HepG2 (cell line): ENCODE measurements around the gene DOK1. TPM values are rescaled to one million over a fixed set of nuclear protein-coding genes. Genes with fewer than 3 reads are reported as not detected.

Experiments
- ATAC-seq: fragments of 200-7000 bp; cut with Tn5 transposase; 3 replicates; pipeline ENCODE4 v1.9.1; 2020; ENCODE audit warnings: mild to moderate bottlenecking, moderate library complexity
- BruUV-seq: library from RNA; stranded (reverse); fragments of 400-500 nt; replicated peaks from 2 replicates; lab custom pipeline; 2021; lab: Mats Ljungman, UMichigan
- CTCF ChIA-PET: fragments of 300-600 bp; formaldehyde crosslinking; extraction: SDS; loops from one replicate; lab custom pipeline; 2021; ENCODE audit warnings: low total read pairs, inconsistent platforms, low intra/inter-chr PET ratio; lab: Yijun Ruan, JAX
- POLR2A ChIA-PET: fragments of 350-600 bp; sonication (Branson Sonifier 250); formaldehyde crosslinking; loops from one replicate; lab custom pipeline; 2020; ENCODE audit warnings: antibody characterized with exemption, inconsistent platforms; lab: Yijun Ruan, JAX
- DNase-seq: peaks from one replicate; pipeline ENCODE4 v3.0.0-alpha.2; 2015; ENCODE audit warnings: low spot score
- FAIRE-seq: peaks from 3 replicates; lab custom pipeline; 2011; peaks lifted over from hg19 to GRCh38; lab: Jason Lieb, UNC
- H2AFZ ChIP-seq: one replicate; pipeline ENCODE4 v1.6.1; 2011; ENCODE audit warnings: low read length, inconsistent platforms
- H3K27ac ChIP-seq: fragments of 300-600 bp; 3 replicates; pipeline ENCODE4 v1.8.0; 2011; ENCODE audit warnings: mixed run types, mild to moderate bottlenecking, mixed read lengths, low read length, inconsistent platforms; ENCODE audit not compliant: insufficient read depth; ENCODE audit errors: extremely low read length
- H3K27me3 ChIP-seq, 2 experiments: fragments of 200-600 bp in 1 of 2; 2 replicates in 1 of 2; 3 replicates in 1 of 2; pipeline versions ENCODE4 v1.6.0 to v1.8.0; 2011; ENCODE audit warnings: low read length in 2 of 2, mild to moderate bottlenecking in 2 of 2, moderate library complexity in 2 of 2, inconsistent platforms in 1 of 2; ENCODE audit not compliant: insufficient read depth in 2 of 2, control insufficient read depth in 1 of 2
- H3K36me3 ChIP-seq, 2 experiments: fragments of 200-600 bp in 1 of 2; replicated peaks in 1 of 2; 2 replicates in 1 of 2; 3 replicates in 1 of 2; pipeline versions ENCODE4 v1.5.1 to v1.8.0; 2011; ENCODE audit warnings: low read length in 2 of 2, inconsistent platforms in 1 of 2; ENCODE audit not compliant: insufficient read depth in 2 of 2, control insufficient read depth in 1 of 2
- H3K4me1 ChIP-seq: 2 replicates; pipeline ENCODE4 v1.5.1; 2012; ENCODE audit warnings: low read length, inconsistent platforms; ENCODE audit not compliant: insufficient read depth
- H3K4me2 ChIP-seq: 2 replicates; pipeline ENCODE4 v1.6.0; 2011; ENCODE audit warnings: low read depth, low read length, inconsistent platforms
- H3K4me3 ChIP-seq, 3 experiments: fragments of 200-600 bp in 1 of 3; sonication (generic), shearing (Covaris generic) in 1 of 3; replicated peaks in 1 of 3; 2 replicates each; pipeline ENCODE4 v1.5.1; 2011 to 2016; ENCODE audit warnings: low read length in 3 of 3, inconsistent platforms in 2 of 3, low read depth in 2 of 3, mild to moderate bottlenecking in 2 of 3, control low read depth in 1 of 3, mixed read lengths in 1 of 3; ENCODE audit not compliant: insufficient read depth in 1 of 3
- H3K79me2 ChIP-seq: one replicate; pipeline ENCODE4 v1.6.1; 2011; ENCODE audit warnings: low read length, inconsistent platforms; ENCODE audit not compliant: insufficient read depth
- H3K9ac ChIP-seq: 2 replicates; pipeline ENCODE4 v1.6.0; 2011; ENCODE audit warnings: mild to moderate bottlenecking, low read depth, low read length, inconsistent platforms; ENCODE audit not compliant: insufficient read depth
- H3K9me3 ChIP-seq: 2 replicates; pipeline ENCODE4 v1.5.1; 2012; ENCODE audit warnings: mild to moderate bottlenecking, low read length
- H4K20me1 ChIP-seq: 2 replicates; pipeline ENCODE4 v1.6.0; 2011; ENCODE audit warnings: inconsistent platforms, mild to moderate bottlenecking, low read length, moderate library complexity; ENCODE audit not compliant: insufficient read depth
- NCOA5 ChIP-seq: sonication (generic); formaldehyde crosslinking; IDR thresholded peaks from 2 replicates; pipeline ENCODE4 v1.4.0; 2020; ENCODE audit warnings: missing genetic modification reagents
- NFIC ChIP-seq: IDR thresholded peaks from 2 replicates; pipeline ENCODE4 v1.6.1; 2012; ENCODE audit warnings: mild to moderate bottlenecking, low read length, inconsistent platforms
- POLR2G ChIP-seq: fragments of 200-400 bp; formaldehyde crosslinking; IDR thresholded peaks from 2 replicates; pipeline ENCODE4 v1.6.1; 2018; ENCODE audit warnings: mild to moderate bottlenecking, low read depth, low read length, moderate library complexity
- RBFOX2 ChIP-seq: fragments of 200-400 bp; formaldehyde crosslinking; IDR thresholded peaks from 2 replicates; pipeline ENCODE4 v1.6.1; 2017; ENCODE audit warnings: low read depth, mild to moderate bottlenecking, low read length
- TGIF2 ChIP-seq: IDR thresholded peaks from 2 replicates; pipeline ENCODE4 v1.6.1; 2016; ENCODE audit warnings: control low read depth, missing compliant biosample characterization
- ZBTB3 ChIP-seq: sonication (generic); formaldehyde crosslinking; IDR thresholded peaks from 2 replicates; pipeline ENCODE4 v1.4.0; 2020; ENCODE audit warnings: low read depth, mild to moderate bottlenecking, moderate library complexity, missing genetic modification reagents, borderline replicate concordance
- ZBTB37 ChIP-seq: sonication (generic); formaldehyde crosslinking; IDR thresholded peaks from 2 replicates; pipeline ENCODE4 v1.4.0; 2020; ENCODE audit warnings: mild to moderate bottlenecking, missing genetic modification reagents
- ZBTB46 ChIP-seq: sonication (generic); formaldehyde crosslinking; IDR thresholded peaks from 2 replicates; pipeline ENCODE4 v1.4.0; 2020; ENCODE audit warnings: mild to moderate bottlenecking, missing genetic modification reagents, borderline replicate concordance
- ZHX2 ChIP-seq, 2 experiments: sonication (generic) in 1 of 2; formaldehyde crosslinking in 1 of 2; IDR thresholded peaks; 2 replicates each; pipeline versions ENCODE4 v1.6.1 to v1.9.0; 2014 to 2022; ENCODE audit warnings: antibody characterized with exemption in 1 of 2, borderline replicate concordance in 1 of 2, inconsistent platforms in 1 of 2, low read depth in 1 of 2, missing genetic modification reagents in 1 of 2
- ZNF556 ChIP-seq: sonication (generic); formaldehyde crosslinking; IDR thresholded peaks from 2 replicates; pipeline ENCODE4 v1.4.0; 2020; ENCODE audit warnings: mild to moderate bottlenecking, missing genetic modification reagents, borderline replicate concordance
- WGBS: methylation state at CpG from one replicate; pipeline ENCODE4 v1.1.6; 2017; ENCODE audit warnings: low lambda C conversion rate; 5-methylcytosine and 5-hydroxymethylcytosine counted together
- in situ Hi-C: cut with HindIII; loops from 2 replicates; pipeline ENCODE4 v1.10.0; 2017; ENCODE audit warnings: low pct_unique_long_range_greater_than_20kb; ENCODE audit not compliant: extremely low pct_ligation_motif_present
- intact Hi-C: fragments of 100-400 bp; cut with micrococcal nuclease; formaldehyde crosslinking; loops from one replicate; pipeline ENCODE4 v1.10.0; 2022; ENCODE audit not compliant: unreplicated experiment
- polyA plus RNA-seq, 8 experiments: library from polyadenylated mRNA; depleted of rRNA in 3 of 8; stranded (reverse) in 7 of 8; unstranded in 1 of 8; fragments of >200 nt; fragmentation: Illumina TruSeq in 4 of 8; extraction: Trizol in 4 of 8; gene quantifications; 2 replicates each; pipeline versions ENCODE4 v1.2.1 to v1.2.3, GENCODE V29; 2011 to 2016; ENCODE audit warnings: low read depth in 4 of 8, missing spikeins in 1 of 8, mixed read lengths in 1 of 8; ENCODE audit not compliant: insufficient read depth in 1 of 8
- total RNA-seq, 5 experiments: library from RNA; depleted of rRNA; stranded (reverse); fragments of >200 nt; fragmentation: Illumina TruSeq; extraction: Trizol; gene quantifications; 2 replicates each; pipeline ENCODE4 v1.2.3, GENCODE V29; 2016; ENCODE audit warnings: low read depth in 1 of 5

Gene DOK1
- total and polyA plus RNA-seq, 2 of the 13 experiments (the other 11 are each of a cell fraction or from before 2014, with no cell fraction given), result 0.53 to 0.74 TPM

- TF ChIP-seq ZBTB37 (no peak), NFIC (no peak), TGIF2 (CRISPR knock-in tag) (no peak), NCOA5 (CRISPR knock-in tag) (no peak)
These were observed 39.9 kb upstream of the DOK1 start, which contains the start of gene TLX2 (continued) for GRCh38 chr2:74514368-74515270.

- CTCF ChIA-PET, result no interaction called here
- no peaks in the 10 kb centered on the region for H3K79me2 ChIP-seq
- FAIRE-seq, result no peak
- no peak overlapping the region for H3K4me2 ChIP-seq
- no peaks in the 10 kb centered on the region for H4K20me1 ChIP-seq
- no peak overlapping the region for H3K9ac ChIP-seq
- no peak overlapping the region for H2AFZ ChIP-seq
- no peak for ATAC-seq
- intact Hi-C loops (no loop called here), in situ Hi-C loops (no loop called here)
- H3K4me3 ChIP-seq, result no peak overlapping the region
- 98% methylated on average over 55 of the region's 60 CpGs for WGBS
- no peak overlapping the region for H3K27ac ChIP-seq
- H3K36me3 ChIP-seq, result peaks cover 11 to 16% of the 10 kb centered on the region in 2 experiments; a peak in 4 of 5 replicates
- DNase-seq, result no peak
- H3K4me1 ChIP-seq, result peaks cover 43% of the 10 kb centered on the region
- POLR2A ChIA-PET, result interaction anchor here (2.1 kb wide), 1 partner anchor 12 kb away, joined by 6 read pairs; no protein-coding TSS in a partner anchor
- no peaks in the 10 kb centered on the region for H3K27me3 ChIP-seq
- no TSS peak for BruUV-seq
- H3K9me3 ChIP-seq, result no peaks in the 10 kb centered on the region
- TF ChIP-seq ZBTB3 (CRISPR knock-in tag) (no peak), ZBTB46 (CRISPR knock-in tag) (no peak), ZNF556 (CRISPR knock-in tag) (no peak), ZHX2 (IDR thresholded peaks at IDR 0.05; ENCODE audit: low read depth) (0 out of 2 replicates have a peak, but pooled peaks have one; percentile 21), ZHX2 (CRISPR knock-in tag; IDR thresholded peaks at IDR 0.05; ENCODE audit: borderline replicate concordance) (no peak), RBFOX2 (peak; percentile 19), POLR2G (peak; percentile 16; the same call in 1 of the 2 replicates)
These were observed 39.1 kb upstream of the DOK1 start for GRCh38 chr2:74515271-74515980.
